Measurements from ENCODE around the gene HAUS5. TPM values are rescaled to one million over a fixed set of nuclear protein-coding genes. Genes with fewer than 3 reads are reported as not detected.

The HAUS5 gene
- total RNA-seq, 1 experiment from 2014 or later, result 32.9 TPM

DNA sequence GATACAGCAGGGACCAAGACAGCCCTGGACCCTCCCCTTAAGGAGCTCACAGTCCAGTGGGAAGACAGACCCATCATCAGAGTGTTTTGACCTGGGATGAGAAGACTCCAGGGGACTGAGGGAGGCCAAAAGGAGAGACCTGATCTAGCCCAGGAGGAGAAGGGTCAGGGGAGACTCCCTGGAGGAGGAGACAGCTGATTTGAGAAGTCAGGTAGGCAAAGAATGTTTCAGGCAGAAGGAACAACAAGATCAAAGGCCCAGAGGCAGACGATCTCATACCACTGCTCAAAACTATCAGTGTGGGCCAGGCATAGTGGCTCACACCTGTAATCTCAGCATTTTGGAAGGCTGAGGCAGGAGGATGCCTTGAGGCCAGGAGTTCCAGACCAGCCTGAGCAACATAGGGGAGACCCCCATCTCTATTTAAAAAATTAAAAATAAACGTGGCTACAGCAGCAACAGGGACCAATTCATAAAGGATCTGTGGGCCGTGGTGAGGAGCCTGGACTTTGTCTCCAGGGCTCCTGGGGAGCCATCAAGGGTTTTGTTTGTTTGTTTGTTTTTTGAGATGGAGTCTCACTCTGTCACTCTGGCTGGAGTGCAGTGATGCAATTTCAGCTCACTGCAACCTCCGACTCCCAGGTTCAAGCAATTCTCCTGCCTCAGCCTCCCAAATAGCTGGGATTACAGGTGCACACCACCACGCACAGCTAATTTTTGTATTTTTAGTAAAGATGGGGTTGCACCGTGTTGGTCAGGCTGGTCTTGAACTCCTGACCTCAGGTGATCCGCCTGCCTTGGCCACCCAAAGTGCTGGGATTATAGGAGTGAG lies 33.4 kb downstream of the HAUS5 start:
- Mint-ChIP-seq H3K4me3 (peak overlapping the region in 1 of 2 experiments; percentile 91; a peak in 2 of 5 replicates), H3K4me1 (peaks cover 29 to 38% of the 10 kb centered on the region in 2 experiments), H3K27ac (no peak overlapping the region), H3K9me3 (no peaks in the 10 kb centered on the region; a peak in 2 of 5 replicates), H3K27me3 (ENCODE audit: low read depth) (peaks cover 24% of the 10 kb centered on the region), H3K36me3 (ENCODE audit: insufficient read depth in 1 of 3, low read depth in 3 of 3) (peaks cover 1 to 7% (median 2%) of the 10 kb centered on the region in 3 experiments)
- H2AK5ac ChIP-seq (ENCODE audit: insufficient read length, low read length), result no peak overlapping the region
- H3K4me1 ChIP-seq (ENCODE audit: insufficient read depth, low read length), result peaks cover 7% of the 10 kb centered on the region; the same call in 1 of the 2 replicates
- peak overlapping the region; percentile 82 for H3K4me2 ChIP-seq (ENCODE audit: insufficient read depth, insufficient read length, low read length)
- no peak overlapping the region for H3K14ac ChIP-seq (ENCODE audit: insufficient read depth, low read length)
- H4K91ac ChIP-seq (ENCODE audit: insufficient read length, low read depth, low read length), result no peak overlapping the region
- peaks cover 22% of the 10 kb centered on the region for H3K23me2 ChIP-seq (ENCODE audit: insufficient read length, low read depth, low read length, poor library complexity, severe bottlenecking)
- DNase-seq, result no peak
- H3K23ac ChIP-seq (ENCODE audit: insufficient read length, low read depth, low read length), result no peak overlapping the region
- no peak overlapping the region for H2BK5ac ChIP-seq (ENCODE audit: insufficient read length, low read length)
- no peak overlapping the region for H2BK20ac ChIP-seq (ENCODE audit: low read depth, low read length, poor library complexity, severe bottlenecking)
- no peak overlapping the region for H3K4ac ChIP-seq (ENCODE audit: low read depth, low read length)
- H3K56ac ChIP-seq (ENCODE audit: insufficient read length, low read depth, low read length), result no peak overlapping the region
- TF ChIP-seq, protein P1, sequence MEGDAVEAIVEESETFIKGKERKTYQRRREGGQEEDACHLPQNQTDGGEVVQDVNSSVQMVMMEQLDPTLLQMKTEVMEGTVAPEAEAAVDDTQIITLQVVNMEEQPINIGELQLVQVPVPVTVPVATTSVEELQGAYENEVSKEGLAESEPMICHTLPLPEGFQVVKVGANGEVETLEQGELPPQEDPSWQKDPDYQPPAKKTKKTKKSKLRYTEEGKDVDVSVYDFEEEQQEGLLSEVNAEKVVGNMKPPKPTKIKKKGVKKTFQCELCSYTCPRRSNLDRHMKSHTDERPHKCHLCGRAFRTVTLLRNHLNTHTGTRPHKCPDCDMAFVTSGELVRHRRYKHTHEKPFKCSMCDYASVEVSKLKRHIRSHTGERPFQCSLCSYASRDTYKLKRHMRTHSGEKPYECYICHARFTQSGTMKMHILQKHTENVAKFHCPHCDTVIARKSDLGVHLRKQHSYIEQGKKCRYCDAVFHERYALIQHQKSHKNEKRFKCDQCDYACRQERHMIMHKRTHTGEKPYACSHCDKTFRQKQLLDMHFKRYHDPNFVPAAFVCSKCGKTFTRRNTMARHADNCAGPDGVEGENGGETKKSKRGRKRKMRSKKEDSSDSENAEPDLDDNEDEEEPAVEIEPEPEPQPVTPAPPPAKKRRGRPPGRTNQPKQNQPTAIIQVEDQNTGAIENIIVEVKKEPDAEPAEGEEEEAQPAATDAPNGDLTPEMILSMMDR (conservative IDR thresholded peaks at IDR 0.05), result no peak
- no peaks in the 10 kb centered on the region; the same call in 1 of the 2 replicates for H3K27me3 ChIP-seq (ENCODE audit: insufficient read depth, low read length)
- no peak overlapping the region for H3K9ac ChIP-seq (ENCODE audit: extremely low read depth, insufficient read length, low read length)
- H3K79me1 ChIP-seq (ENCODE audit: insufficient read depth, low read depth, low read length, poor library complexity, severe bottlenecking), result no peaks in the 10 kb centered on the region
- no peaks in the 10 kb centered on the region for H3K9me3 ChIP-seq (ENCODE audit: control insufficient read depth, low read depth, low read length)
- no peak overlapping the region for H2BK12ac ChIP-seq (ENCODE audit: insufficient read length, low read depth, low read length)
- H3K79me2 ChIP-seq (ENCODE audit: insufficient read depth, low read length), result peaks cover 4% of the 10 kb centered on the region; the same call in 1 of the 2 replicates
- no peak overlapping the region for H2BK120ac ChIP-seq (ENCODE audit: low read depth, low read length, poor library complexity, severe bottlenecking)
- H4K8ac ChIP-seq (replicated peaks; ENCODE audit: insufficient read length, low read depth, low read length), result no peak overlapping the region
- no peak overlapping the region for H4K5ac ChIP-seq (ENCODE audit: insufficient read length, low read depth, low read length)
- H3K18ac ChIP-seq (ENCODE audit: insufficient read length, low read depth, low read length), result no peak overlapping the region
- H4K20me1 ChIP-seq (ENCODE audit: control insufficient read depth, insufficient read depth, insufficient read length), result no peaks in the 10 kb centered on the region
- no CpG with 5 or more reads among the region's 7 CpGs for WGBS (ENCODE audit: extremely low coverage, insufficient read length, low lambda C conversion rate)
- no peak overlapping the region; the same call in 1 of the 2 replicates for H2BK15ac ChIP-seq (ENCODE audit: low read depth, low read length)
- H2AFZ ChIP-seq (ENCODE audit: low read length), result no peak overlapping the region
- H3K27ac ChIP-seq (ENCODE audit: insufficient read length, low read depth, low read length), result no peak overlapping the region
- no peak overlapping the region for H3T11ph ChIP-seq (ENCODE audit: low read length)

Data from H9 (cell line).